ENCODE data around the gene DDN.

The DDN gene

GRCh38 chr12:48966177-48966895, 32.8 kb downstream of the DDN start:
- DNase-seq (ENCODE audit: low read depth in 2 of 2) = no peak

- DNase-seq (ENCODE audit: low read depth in 2 of 2) = no peak
Observed at GRCh38 chr12:48965298-48965838, 33.8 kb downstream of the DDN start.

GRCh38 chr12:48961801-48962200, 37.4 kb downstream of the DDN start:
- no peak for DNase-seq (ENCODE audit: low read depth in 2 of 2)

- no peak for DNase-seq (ENCODE audit: low read depth in 2 of 2)
Observed at GRCh38 chr12:48961331-48961730, 37.8 kb downstream of the DDN start.

- no peak for DNase-seq (ENCODE audit: low read depth in 2 of 2)
Observed at GRCh38 chr12:48960834-48961233, 38.3 kb downstream of the DDN start.

- no peak for DNase-seq (ENCODE audit: low read depth in 2 of 2)
Observed at GRCh38 chr12:48958049-48958388, 41.2 kb downstream of the DDN start.

- peak; percentile 87 to 91 for DNase-seq (ENCODE audit: low read depth in 2 of 2)
Observed at GRCh38 chr12:48957141-48958048, 41.8 kb downstream of the DDN start, which contains the start of gene ARF3. ARF3 (minus strand) TSS chr12:48957487; CDS start chr12:48941095, 16,392 bp downstream.

- DNase-seq (ENCODE audit: low read depth in 2 of 2) = no peak
Observed at GRCh38 chr12:48956279-48957140, 42.7 kb downstream of the DDN start.

GRCh38 chr12:48954841-48955501, 44.2 kb downstream of the DDN start:
- DNase-seq (ENCODE audit: low read depth in 2 of 2) = no peak

- DNase-seq (ENCODE audit: low read depth in 2 of 2) = no peak
Observed at GRCh38 chr12:48954061-48954460, 45.1 kb downstream of the DDN start.

- DNase-seq (ENCODE audit: low read depth in 2 of 2) = no peak
Observed at GRCh38 chr12:48952691-48953090, 46.5 kb downstream of the DDN start.

GRCh38 chr12:48947727-48948126, 51.4 kb downstream of the DDN start:
- no peak for DNase-seq (ENCODE audit: low read depth in 2 of 2)

- DNase-seq (ENCODE audit: low read depth in 2 of 2) = no peak
Observed at GRCh38 chr12:48946943-48947342, 52.2 kb downstream of the DDN start.

- DNase-seq (ENCODE audit: low read depth in 2 of 2) = no peak
Observed at GRCh38 chr12:48946205-48946604, 53.0 kb downstream of the DDN start.

All from stimulated activated CD8-positive, alpha-beta memory T cell treated with anti-CD3 and anti-CD28 coated beads, Interleukin-15, amount 100 ng/mL, for 48 hours (primary cell).